ENCODE measurements around the gene COL4A2. TPM values are rescaled to one million over a fixed set of nuclear protein-coding genes. Genes with fewer than 3 reads are reported as not detected.
"Not testable (repeated sequence)": the region's sequence is repeated elsewhere in the genome, so short reads cannot be mapped to it uniquely, and the experiment has no call there.

COL4A2 gene
- total and polyA plus RNA-seq, 7 experiments from 2014 or later: 0.05 TPM; not detected in 6

DNA sequence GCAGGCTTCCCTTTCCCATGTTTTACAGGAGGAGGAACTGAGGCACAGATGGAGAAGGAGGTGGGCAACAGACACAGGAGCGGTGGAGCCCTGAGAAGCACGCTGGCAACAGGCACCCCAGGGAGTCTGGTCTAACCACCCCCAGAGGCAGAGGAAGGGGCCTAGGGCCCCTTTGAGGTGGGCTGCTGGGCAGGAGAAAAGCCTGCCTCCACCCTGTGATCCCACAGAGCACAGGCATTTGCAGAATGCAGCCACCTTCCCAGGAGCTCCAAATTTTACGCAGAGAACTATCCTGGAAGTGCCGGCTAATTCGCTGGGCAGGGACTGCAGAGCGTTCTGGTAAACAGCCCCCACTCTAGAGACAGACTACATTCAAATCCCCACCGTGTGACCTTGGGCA is 224.0 kb downstream of the COL4A2 start:
- Histone ChIP-seq H3K36me3 (ENCODE audit: control insufficient read depth in 2 of 3, insufficient read depth in 3 of 3, low read length in 3 of 3) (no peaks in the 10 kb centered on the region), H3K4me1 (ENCODE audit: control insufficient read depth in 2 of 2, insufficient read depth in 2 of 2, low read length in 2 of 2) (peaks cover 0 to 2% of the 10 kb centered on the region in 2 donors), H3K9me3 (ENCODE audit: control insufficient read depth in 2 of 3, low read length in 3 of 3) (no peaks in the 10 kb centered on the region), H3K4me3 (ENCODE audit: low read length) (no peak overlapping the region), H3K27me3 (ENCODE audit: control insufficient read depth in 2 of 2, insufficient read depth in 2 of 2, low read length in 2 of 2) (no peaks in the 10 kb centered on the region), H3K27ac (ENCODE audit: low read depth, low read length) (no peak overlapping the region)
- no peak for DNase-seq
- Mint-ChIP-seq H3K4me3 (no peak overlapping the region), H3K27ac (no peak overlapping the region), H3K36me3 (peaks cover 0 to 7% (median 0%) of the 10 kb centered on the region in 5 donors), H3K27me3 (peaks cover 0 to 2% (median 0%) of the 10 kb centered on the region in 5 donors), H3K9me3 (peaks cover 0 to 3% (median 0%) of the 10 kb centered on the region in 11 donors), H3K4me1 (peaks cover 0 to 15% (median 12%) of the 10 kb centered on the region in 7 donors)
- POLR2A ChIA-PET: no interaction called here
- ATAC-seq: no peak
- intact Hi-C loops (cut with micrococcal nuclease): no loop called here
- CTCF ChIA-PET: no interaction called here

DNA sequence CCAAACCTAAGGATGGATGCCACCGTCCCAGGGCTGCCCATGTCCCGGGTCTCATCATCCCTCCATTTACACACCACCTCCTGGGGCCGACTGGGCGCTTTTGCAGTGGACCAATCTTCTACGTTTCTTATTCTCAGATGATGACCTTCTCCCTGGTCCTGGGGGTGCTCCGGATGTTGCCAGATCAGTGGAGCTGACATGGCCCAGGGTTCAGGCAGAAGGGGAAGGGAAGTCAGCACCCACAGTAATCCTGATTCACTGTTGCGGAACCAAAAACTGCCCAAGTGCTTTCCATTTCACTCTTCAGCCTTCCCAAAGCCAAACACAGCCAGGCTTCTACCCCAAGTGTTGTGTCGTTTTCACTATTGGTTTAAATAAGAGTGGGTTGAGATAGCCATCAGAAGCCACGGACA is 224.6 kb downstream of the COL4A2 start:
- no peak for DNase-seq
- no peak overlapping the region for H3K4me3 ChIP-seq (ENCODE audit: low read length)
- intact Hi-C loops (cut with micrococcal nuclease): no loop called here
- Mint-ChIP-seq H3K9me3 (peaks cover 0 to 3% (median 0%) of the 10 kb centered on the region in 11 donors), H3K27me3 (peaks cover 0 to 2% (median 0%) of the 10 kb centered on the region in 5 donors), H3K36me3 (peaks cover 0 to 7% (median 0%) of the 10 kb centered on the region in 5 donors), H3K4me1 (peaks cover 0 to 14% (median 12%) of the 10 kb centered on the region in 7 donors), H3K4me3 (no peak overlapping the region), H3K27ac (no peak overlapping the region)
- peaks cover 0 to 4% of the 10 kb centered on the region in 2 donors for H3K4me1 ChIP-seq (ENCODE audit: control insufficient read depth in 2 of 2, insufficient read depth in 2 of 2, low read length in 2 of 2)
- H3K27me3 ChIP-seq (ENCODE audit: control insufficient read depth in 2 of 2, insufficient read depth in 2 of 2, low read length in 2 of 2): no peaks in the 10 kb centered on the region
- no peaks in the 10 kb centered on the region for H3K9me3 ChIP-seq (ENCODE audit: control insufficient read depth in 2 of 3, low read length in 3 of 3)
- no peak for ATAC-seq
- ChIA-PET POLR2A (no interaction called here), CTCF (no interaction called here)
- H3K27ac ChIP-seq (ENCODE audit: low read depth, low read length): no peak overlapping the region
- no peaks in the 10 kb centered on the region for H3K36me3 ChIP-seq (ENCODE audit: control insufficient read depth in 2 of 3, insufficient read depth in 3 of 3, low read length in 3 of 3)

DNA sequence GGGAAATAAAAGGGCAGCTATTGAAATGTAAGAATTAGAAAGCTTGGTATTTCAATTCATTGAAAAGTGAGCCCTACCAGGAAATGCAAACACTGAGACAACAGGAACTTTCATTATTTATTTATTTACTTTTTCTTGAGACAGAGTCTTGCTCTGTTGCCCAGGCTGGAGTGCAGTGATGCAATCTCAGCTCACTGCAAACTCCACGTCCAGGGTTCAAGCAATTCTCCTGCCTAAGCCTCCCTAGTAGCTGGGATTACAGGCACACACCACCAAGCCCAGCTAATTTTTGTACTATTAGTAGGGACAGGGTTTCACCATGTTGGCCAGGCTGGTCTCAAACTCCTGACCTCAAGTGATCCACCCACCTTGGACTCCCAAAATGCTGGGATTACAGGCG is 225.2 kb downstream of the COL4A2 start:
- ATAC-seq; H3K27me3 ChIP-seq (ENCODE audit: control insufficient read depth in 2 of 2, insufficient read depth in 2 of 2, low read length in 2 of 2); H3K36me3 Mint-ChIP-seq; H3K27me3 Mint-ChIP-seq; DNase-seq; H3K9me3 Mint-ChIP-seq; intact Hi-C loops (cut with micrococcal nuclease); H3K4me3 ChIP-seq (ENCODE audit: low read length); POLR2A ChIA-PET; H3K36me3 ChIP-seq (ENCODE audit: control insufficient read depth in 2 of 3, insufficient read depth in 3 of 3, low read length in 3 of 3); H3K27ac ChIP-seq (ENCODE audit: low read depth, low read length); H3K4me3 Mint-ChIP-seq; H3K27ac Mint-ChIP-seq; CTCF ChIA-PET; H3K9me3 ChIP-seq (ENCODE audit: control insufficient read depth in 2 of 3, low read length in 3 of 3); H3K4me1 ChIP-seq (ENCODE audit: control insufficient read depth in 2 of 2, insufficient read depth in 2 of 2, low read length in 2 of 2): not testable (repeated sequence)
- peaks cover 0 to 15% (median 12%) of the 10 kb centered on the region in 7 donors for H3K4me1 Mint-ChIP-seq

DNA sequence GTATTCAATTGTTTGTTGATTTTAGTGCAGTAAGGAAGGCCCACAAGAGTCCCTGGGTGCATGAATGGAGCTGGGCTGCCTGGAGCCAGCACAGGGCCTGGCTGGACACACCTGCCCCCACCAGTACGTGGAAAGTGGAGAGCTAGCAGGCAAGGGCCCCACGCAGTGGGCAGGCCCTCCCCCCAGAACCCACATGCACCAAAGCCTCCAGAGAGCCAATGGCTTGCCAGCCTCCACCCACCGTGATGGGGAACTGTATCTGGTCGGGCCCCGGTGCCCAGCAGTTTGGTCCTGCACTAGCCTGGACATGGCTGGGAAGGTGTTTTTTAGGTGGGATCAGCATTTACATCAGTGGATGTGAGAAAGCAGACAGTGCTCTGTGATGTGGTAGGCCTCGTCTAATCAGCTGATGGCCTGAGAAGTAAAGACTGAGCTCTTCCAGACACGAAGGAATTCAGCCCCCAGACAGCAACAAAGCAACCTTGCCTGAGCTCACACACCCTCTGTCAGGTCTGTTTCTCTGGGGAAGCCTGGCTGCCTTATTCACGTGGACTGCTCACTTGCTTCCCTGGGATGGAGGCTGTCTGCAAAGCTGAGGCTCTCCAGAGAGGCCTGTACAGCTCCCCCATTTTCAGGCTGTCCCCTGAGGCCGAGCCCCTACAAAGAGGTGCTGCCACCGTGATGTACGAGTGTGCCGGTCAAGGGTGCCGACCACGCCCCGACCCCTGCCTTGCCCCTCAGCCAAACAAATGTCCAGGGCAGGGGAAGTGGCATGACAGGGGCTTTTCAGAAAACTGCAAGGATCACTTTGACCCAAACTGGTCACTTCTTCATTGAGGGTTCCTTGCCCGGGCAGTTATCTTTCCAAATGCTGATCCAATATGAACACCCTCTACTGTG is 226.9 kb downstream of the COL4A2 start:
- intact Hi-C loops (cut with micrococcal nuclease): no loop called here
- Mint-ChIP-seq H3K27ac (no peak overlapping the region), H3K9me3 (peaks cover 0 to 3% (median 0%) of the 10 kb centered on the region in 11 donors), H3K4me1 (peaks cover 5 to 23% (median 21%) of the 10 kb centered on the region in 7 donors), H3K4me3 (no peak overlapping the region), H3K27me3 (no peaks in the 10 kb centered on the region), H3K36me3 (peaks cover 0 to 10% (median 0%) of the 10 kb centered on the region in 5 donors)
- Histone ChIP-seq H3K4me1 (ENCODE audit: control insufficient read depth in 2 of 2, insufficient read depth in 2 of 2, low read length in 2 of 2) (peaks cover 0 to 4% of the 10 kb centered on the region in 2 donors), H3K4me3 (ENCODE audit: low read length) (no peak overlapping the region), H3K27ac (ENCODE audit: low read depth, low read length) (no peak overlapping the region), H3K27me3 (ENCODE audit: control insufficient read depth in 2 of 2, insufficient read depth in 2 of 2, low read length in 2 of 2) (no peaks in the 10 kb centered on the region), H3K36me3 (ENCODE audit: control insufficient read depth in 2 of 3, insufficient read depth in 3 of 3, low read length in 3 of 3) (no peaks in the 10 kb centered on the region), H3K9me3 (ENCODE audit: control insufficient read depth in 2 of 3, low read length in 3 of 3) (no peaks in the 10 kb centered on the region)
- no peak for ATAC-seq
- ChIA-PET POLR2A (no interaction called here), CTCF (no interaction called here)
- no peak for DNase-seq

DNA sequence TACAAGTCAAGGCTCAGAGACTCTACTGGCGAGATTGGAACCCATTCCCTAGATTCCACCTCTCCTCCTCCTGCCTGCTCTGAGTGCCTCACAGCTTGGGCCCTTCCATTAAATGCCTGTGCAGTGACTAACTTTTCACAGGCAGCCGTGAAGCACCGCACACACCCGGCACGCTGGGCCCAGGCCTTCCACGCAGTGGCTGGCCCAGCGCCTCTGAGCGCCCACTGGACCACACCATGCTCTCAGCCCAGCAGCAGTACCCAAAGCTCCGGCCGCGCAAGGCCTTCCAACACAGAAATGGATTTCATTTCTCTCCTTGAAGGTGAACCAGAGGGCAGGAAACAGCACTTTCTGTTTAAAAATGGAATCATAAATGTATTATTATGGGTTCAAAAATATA is 228.4 kb downstream of the COL4A2 start:
- Mint-ChIP-seq H3K27ac (peak overlapping the region in 1 of 9 donors; percentile 46), H3K4me1 (peaks cover 6 to 23% (median 22%) of the 10 kb centered on the region in 7 donors), H3K4me3 (no peak overlapping the region), H3K36me3 (peaks cover 0 to 8% (median 2%) of the 10 kb centered on the region in 5 donors), H3K9me3 (peaks cover 0 to 1% (median 0%) of the 10 kb centered on the region in 11 donors), H3K27me3 (no peaks in the 10 kb centered on the region)
- DNase-seq (no peak), ATAC-seq (no peak)
- intact Hi-C loops (cut with micrococcal nuclease): no loop called here
- Histone ChIP-seq H3K27ac (ENCODE audit: low read depth, low read length) (no peak overlapping the region), H3K27me3 (ENCODE audit: control insufficient read depth in 2 of 2, insufficient read depth in 2 of 2, low read length in 2 of 2) (no peaks in the 10 kb centered on the region), H3K9me3 (ENCODE audit: control insufficient read depth in 2 of 3, low read length in 3 of 3) (no peaks in the 10 kb centered on the region), H3K36me3 (ENCODE audit: control insufficient read depth in 2 of 3, insufficient read depth in 3 of 3, low read length in 3 of 3) (no peaks in the 10 kb centered on the region), H3K4me1 (ENCODE audit: control insufficient read depth in 2 of 2, insufficient read depth in 2 of 2, low read length in 2 of 2) (peaks cover 0 to 4% of the 10 kb centered on the region in 2 donors), H3K4me3 (ENCODE audit: low read length) (no peak overlapping the region)
- ChIA-PET POLR2A (no interaction called here), CTCF (no interaction called here)

DNA sequence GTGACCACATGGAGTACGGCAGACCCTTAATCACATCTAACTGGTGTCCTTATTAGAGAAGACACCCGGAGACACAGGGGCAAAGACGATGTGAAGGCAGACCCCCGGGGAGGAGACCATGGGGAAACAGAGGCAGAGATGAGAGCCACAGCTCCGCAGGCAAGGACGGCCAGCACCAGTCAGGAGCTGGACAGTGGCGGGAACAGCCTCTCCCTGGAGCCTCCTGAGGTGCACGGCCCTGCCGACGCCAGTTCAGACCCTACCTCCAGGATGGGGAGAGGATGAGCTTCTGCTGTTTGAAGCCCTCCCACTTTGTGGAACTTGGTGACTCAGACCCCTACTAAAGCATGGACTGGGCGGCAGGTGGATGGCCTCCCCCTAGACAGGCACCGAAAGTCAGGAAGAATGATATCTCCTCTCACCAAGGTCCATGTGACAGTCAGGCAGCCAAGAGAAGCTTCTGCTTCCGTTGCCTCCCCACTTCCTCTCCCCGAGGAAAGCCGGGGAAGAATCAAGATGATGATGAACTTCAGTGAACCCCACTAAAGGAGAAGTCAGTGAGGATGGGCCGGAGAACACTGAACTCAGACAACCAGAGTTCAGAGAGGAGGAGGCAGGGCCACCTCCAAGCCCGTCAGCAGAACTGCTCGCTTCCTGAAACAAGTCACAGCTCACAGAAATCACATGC is 229.1 kb downstream of the COL4A2 start:
- peak; percentile 93 for ATAC-seq
- Mint-ChIP-seq H3K4me3 (peak overlapping the region in 4 of 10 donors; percentile 6 to 61 (median 42)), H3K27ac (peak overlapping the region in 3 of 9 donors; percentile 23 to 43 (median 41)), H3K36me3 (peaks cover 0 to 8% (median 2%) of the 10 kb centered on the region in 5 donors), H3K9me3 (peaks cover 0 to 1% (median 0%) of the 10 kb centered on the region in 11 donors), H3K27me3 (no peaks in the 10 kb centered on the region), H3K4me1 (peaks cover 6 to 23% (median 22%) of the 10 kb centered on the region in 7 donors)
- Histone ChIP-seq H3K36me3 (ENCODE audit: control insufficient read depth in 2 of 3, insufficient read depth in 3 of 3, low read length in 3 of 3) (no peaks in the 10 kb centered on the region), H3K9me3 (ENCODE audit: control insufficient read depth in 2 of 3, low read length in 3 of 3) (no peaks in the 10 kb centered on the region), H3K27ac (ENCODE audit: low read depth, low read length) (no peak overlapping the region), H3K4me3 (ENCODE audit: low read length) (no peak overlapping the region), H3K27me3 (ENCODE audit: control insufficient read depth in 2 of 2, insufficient read depth in 2 of 2, low read length in 2 of 2) (no peaks in the 10 kb centered on the region), H3K4me1 (ENCODE audit: control insufficient read depth in 2 of 2, insufficient read depth in 2 of 2, low read length in 2 of 2) (peaks cover 0 to 4% of the 10 kb centered on the region in 2 donors)
- DNase-seq: no peak
- intact Hi-C loops (cut with micrococcal nuclease): no loop called here
- CTCF ChIA-PET: no interaction called here
- POLR2A ChIA-PET: no interaction called here
